Adipocyte (in vitro differentiated cells): ENCODE results near the gene MRPS31.
"Not testable (repeated sequence)": the region's sequence is repeated elsewhere in the genome, so short reads cannot be mapped to it uniquely, and the experiment has no call there.

Source experiments
- DNase-seq: peaks from one replicate; pipeline ENCODE4 v3.0.0-alpha.2; 2015; ENCODE audit warnings: low read depth
- H3K27me3 ChIP-seq: replicated peaks from 2 replicates; pipeline ENCODE4 v1.7.0; 2013; ENCODE audit warnings: mild to moderate bottlenecking, low read length, moderate library complexity; ENCODE audit not compliant: control insufficient read depth, insufficient read depth
- H3K36me3 ChIP-seq: 2 replicates; pipeline ENCODE4 v1.7.0; 2013; ENCODE audit warnings: low read length, mild to moderate bottlenecking, moderate library complexity; ENCODE audit not compliant: control insufficient read depth, insufficient read depth, severe bottlenecking
- H3K4me1 ChIP-seq: 2 replicates; pipeline ENCODE4 v1.7.0; 2013; ENCODE audit warnings: mild to moderate bottlenecking, low read length, moderate library complexity; ENCODE audit not compliant: control insufficient read depth, insufficient read depth
- H3K4me3 ChIP-seq: 2 replicates; pipeline ENCODE4 v1.7.0; 2013; ENCODE audit warnings: mild to moderate bottlenecking, low read length, moderate library complexity
- H3K9ac ChIP-seq: 2 replicates; pipeline ENCODE4 v1.7.0; 2013; ENCODE audit warnings: mild to moderate bottlenecking, low read length, moderate library complexity
- H3K9me3 ChIP-seq: 2 replicates; pipeline ENCODE4 v1.7.0; 2013; ENCODE audit warnings: mild to moderate bottlenecking, low read length, moderate library complexity; ENCODE audit not compliant: control insufficient read depth

The MRPS31 gene

GRCh38 chr13:40788540-40789274, 17.7 kb upstream of the MRPS31 start:
- Histone ChIP-seq H3K4me1 (peaks cover 18% of the 10 kb centered on the region), H3K4me3 (peak overlapping the region; percentile 85), H3K9ac (peak overlapping the region; percentile 91)
- H3K27me3 ChIP-seq, H3K36me3 ChIP-seq, H3K9me3 ChIP-seq, DNase-seq: not testable (repeated sequence)

- DNase-seq: peak; percentile 10
- Histone ChIP-seq H3K4me1 (peaks cover 18% of the 10 kb centered on the region), H3K9ac (no peak overlapping the region), H3K9me3 (no peaks in the 10 kb centered on the region), H3K4me3 (no peak overlapping the region), H3K27me3 (no peaks in the 10 kb centered on the region), H3K36me3 (no peaks in the 10 kb centered on the region)
Measured at GRCh38 chr13:40787062-40787461, 16.1 kb upstream of the MRPS31 start.

- H3K9me3 ChIP-seq: no peaks in the 10 kb centered on the region
- no peaks in the 10 kb centered on the region for H3K36me3 ChIP-seq
- no peak overlapping the region for H3K9ac ChIP-seq
- no peak overlapping the region for H3K4me3 ChIP-seq
- no peak for DNase-seq
- peaks cover 18% of the 10 kb centered on the region for H3K4me1 ChIP-seq
- no peaks in the 10 kb centered on the region for H3K27me3 ChIP-seq
Measured at GRCh38 chr13:40786568-40786996, 15.6 kb upstream of the MRPS31 start.

- Histone ChIP-seq H3K36me3 (no peaks in the 10 kb centered on the region), H3K4me1 (peaks cover 13% of the 10 kb centered on the region), H3K9ac (no peak overlapping the region), H3K9me3 (no peaks in the 10 kb centered on the region), H3K4me3 (no peak overlapping the region), H3K27me3 (no peaks in the 10 kb centered on the region)
- DNase-seq: no peak
Measured at GRCh38 chr13:40784540-40784939, 13.6 kb upstream of the MRPS31 start.

- H3K27me3 ChIP-seq, H3K36me3 ChIP-seq, H3K4me3 ChIP-seq, DNase-seq, H3K9me3 ChIP-seq, H3K9ac ChIP-seq: not testable (repeated sequence)
- H3K4me1 ChIP-seq: peaks cover 13% of the 10 kb centered on the region
Measured at GRCh38 chr13:40782971-40783370, 12.0 kb upstream of the MRPS31 start.

- Histone ChIP-seq H3K9ac (no peak overlapping the region), H3K9me3 (no peaks in the 10 kb centered on the region), H3K36me3 (no peaks in the 10 kb centered on the region), H3K27me3 (no peaks in the 10 kb centered on the region), H3K4me3 (no peak overlapping the region), H3K4me1 (peaks cover 10% of the 10 kb centered on the region)
- DNase-seq: no peak
Measured at GRCh38 chr13:40781717-40782116, 10.7 kb upstream of the MRPS31 start.

- Histone ChIP-seq H3K36me3 (no peaks in the 10 kb centered on the region), H3K4me1 (peaks cover 3% of the 10 kb centered on the region), H3K4me3 (no peak overlapping the region), H3K9me3 (no peaks in the 10 kb centered on the region), H3K9ac (no peak overlapping the region), H3K27me3 (no peaks in the 10 kb centered on the region)
- DNase-seq: no peak
Measured at GRCh38 chr13:40780822-40781401, 9.9 kb upstream of the MRPS31 start.

- no peaks in the 10 kb centered on the region for H3K9me3 ChIP-seq
- H3K4me1 ChIP-seq: peaks cover 3% of the 10 kb centered on the region
- H3K27me3 ChIP-seq: no peaks in the 10 kb centered on the region
- H3K9ac ChIP-seq: no peak overlapping the region
- H3K36me3 ChIP-seq: no peaks in the 10 kb centered on the region
- DNase-seq: no peak
- no peak overlapping the region for H3K4me3 ChIP-seq
Measured at GRCh38 chr13:40779796-40780285, 8.9 kb upstream of the MRPS31 start.

GRCh38 chr13:40779049-40779448, 8.1 kb upstream of the MRPS31 start:
- no peaks in the 10 kb centered on the region for H3K9me3 ChIP-seq
- no peak overlapping the region for H3K4me3 ChIP-seq
- H3K27me3 ChIP-seq: no peaks in the 10 kb centered on the region
- H3K4me1 ChIP-seq: no peaks in the 10 kb centered on the region
- DNase-seq: no peak
- no peaks in the 10 kb centered on the region for H3K36me3 ChIP-seq
- H3K9ac ChIP-seq: no peak overlapping the region

- H3K9me3 ChIP-seq: no peaks in the 10 kb centered on the region
- H3K9ac ChIP-seq: no peak overlapping the region
- H3K4me1 ChIP-seq: no peaks in the 10 kb centered on the region
- no peak for DNase-seq
- H3K36me3 ChIP-seq: no peaks in the 10 kb centered on the region
- H3K4me3 ChIP-seq: no peak overlapping the region
- no peaks in the 10 kb centered on the region for H3K27me3 ChIP-seq
Measured at GRCh38 chr13:40777809-40778175, 6.8 kb upstream of the MRPS31 start.

GRCh38 chr13:40777166-40777808, 6.3 kb upstream of the MRPS31 start:
- Histone ChIP-seq H3K4me1 (no peaks in the 10 kb centered on the region), H3K9me3 (no peaks in the 10 kb centered on the region), H3K9ac (no peak overlapping the region), H3K27me3 (no peaks in the 10 kb centered on the region), H3K36me3 (no peaks in the 10 kb centered on the region), H3K4me3 (peak overlapping the region; percentile 68)
- peak; percentile 77 for DNase-seq
